WERI-Rb-1 (cell line): ENCODE measurements around the gene CDKN1C.

Source experiments
- DNase-seq: peaks from one replicate; pipeline ENCODE4 v3.0.0-alpha.2; 2020
- H3K27ac ChIP-seq: fragments of 250-450 bp; sonication (Bioruptor Pico); 2 replicates; pipeline ENCODE4 v1.5.1; 2020; ENCODE audit warnings: mild to moderate bottlenecking, moderate library complexity
- H3K27me3 ChIP-seq: fragments of 250-450 bp; sonication (Bioruptor Pico); 2 replicates; pipeline ENCODE4 v1.5.1; 2021; ENCODE audit warnings: mild to moderate bottlenecking, low read depth, moderate library complexity; ENCODE audit not compliant: insufficient read depth, severe bottlenecking
- H3K36me3 ChIP-seq: fragments of 250-450 bp; sonication (Bioruptor Pico); 2 replicates; pipeline ENCODE4 v1.5.1; 2020; ENCODE audit warnings: mild to moderate bottlenecking, moderate library complexity
- H3K4me3 ChIP-seq: 2 replicates; pipeline ENCODE4 v1.5.1; 2011; ENCODE audit warnings: low read depth, mild to moderate bottlenecking, control low read depth, low read length
- H3K9me3 ChIP-seq: fragments of 250-450 bp; sonication (Bioruptor Pico); 2 replicates; pipeline ENCODE4 v1.5.1; 2021; ENCODE audit warnings: mild to moderate bottlenecking, moderate library complexity; ENCODE audit not compliant: severe bottlenecking
- CTCF ChIP-seq: IDR thresholded peaks from 2 replicates; pipeline ENCODE4 v1.5.1; 2011; ENCODE audit warnings: low read depth, mild to moderate bottlenecking, control low read depth, inconsistent platforms, low read length

Gene CDKN1C

GRCh38 chr11:2916114-2916891 lies 30.7 kb upstream of the CDKN1C start:
- DNase-seq = no peak
- H3K27me3 ChIP-seq = no peaks in the 10 kb centered on the region
- no peak overlapping the region for H3K27ac ChIP-seq
- no peak for TF ChIP-seq CTCF
- no peaks in the 10 kb centered on the region for H3K36me3 ChIP-seq
- H3K4me3 ChIP-seq = no peak overlapping the region
- H3K9me3 ChIP-seq = no peaks in the 10 kb centered on the region

DNA sequence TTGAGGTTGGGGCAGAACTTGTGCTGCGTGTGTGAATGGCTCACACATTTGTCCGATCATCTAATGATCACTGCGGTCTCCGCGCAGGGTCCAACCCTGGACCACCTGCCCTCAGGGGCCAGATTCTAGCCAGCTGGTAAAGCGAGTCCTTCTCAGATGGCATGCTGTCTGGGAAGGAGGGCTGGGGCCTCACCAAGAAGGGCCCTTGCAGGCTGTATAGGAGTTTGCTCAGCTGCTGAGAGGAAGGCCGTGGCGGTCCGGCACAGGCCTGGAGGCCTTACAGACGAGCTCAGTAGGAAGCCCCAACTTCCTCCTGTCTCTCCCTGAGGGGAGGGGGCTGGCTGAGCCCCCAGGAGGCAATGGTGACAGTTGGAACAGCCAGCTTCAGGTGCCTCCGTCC lies 29.9 kb upstream of the CDKN1C start:
- DNase-seq = no peak
- H3K4me3 ChIP-seq = no peak overlapping the region
- TF ChIP-seq CTCF = no peak
- no peaks in the 10 kb centered on the region for H3K27me3 ChIP-seq
- no peak overlapping the region for H3K27ac ChIP-seq
- no peaks in the 10 kb centered on the region for H3K36me3 ChIP-seq
- no peaks in the 10 kb centered on the region for H3K9me3 ChIP-seq

DNA sequence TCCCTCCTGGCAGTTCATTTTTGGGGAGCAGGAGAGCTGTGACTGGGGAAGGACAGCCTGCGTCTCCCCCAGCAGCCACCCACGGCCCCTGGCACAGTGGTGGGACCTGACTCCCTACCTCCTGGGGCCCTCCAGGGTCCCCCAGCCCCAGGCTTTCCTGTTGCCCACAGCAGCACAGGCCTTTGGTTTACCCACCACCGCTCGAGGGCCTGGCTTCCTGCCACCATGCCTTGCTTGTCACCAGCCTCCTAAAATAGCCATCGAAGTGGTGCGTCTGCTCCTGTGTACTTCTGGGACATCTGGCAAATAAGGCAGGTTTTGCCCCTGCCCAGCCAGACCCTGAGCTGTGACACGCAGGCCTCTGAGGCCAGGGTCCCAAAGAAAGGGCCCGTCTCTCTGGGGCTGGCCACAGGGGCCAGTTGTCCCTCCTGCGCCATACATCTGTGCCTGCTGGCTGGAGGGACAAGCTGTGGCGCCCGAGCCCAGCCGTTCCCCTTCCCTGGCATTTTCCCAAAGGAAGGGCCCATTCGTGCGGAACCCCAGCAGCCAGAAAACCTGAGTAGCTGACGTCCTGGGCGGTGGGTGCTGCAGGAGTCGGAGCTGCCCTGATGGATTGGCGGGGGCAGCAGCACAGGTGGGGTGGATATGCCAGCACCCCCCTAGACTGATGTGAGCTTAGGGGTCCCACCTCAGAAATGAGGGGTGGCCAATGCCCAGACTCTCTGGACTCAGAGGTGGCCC lies 29.1 kb upstream of the CDKN1C start:
- H3K27ac ChIP-seq = no peak overlapping the region
- H3K36me3 ChIP-seq = no peaks in the 10 kb centered on the region

DNA sequence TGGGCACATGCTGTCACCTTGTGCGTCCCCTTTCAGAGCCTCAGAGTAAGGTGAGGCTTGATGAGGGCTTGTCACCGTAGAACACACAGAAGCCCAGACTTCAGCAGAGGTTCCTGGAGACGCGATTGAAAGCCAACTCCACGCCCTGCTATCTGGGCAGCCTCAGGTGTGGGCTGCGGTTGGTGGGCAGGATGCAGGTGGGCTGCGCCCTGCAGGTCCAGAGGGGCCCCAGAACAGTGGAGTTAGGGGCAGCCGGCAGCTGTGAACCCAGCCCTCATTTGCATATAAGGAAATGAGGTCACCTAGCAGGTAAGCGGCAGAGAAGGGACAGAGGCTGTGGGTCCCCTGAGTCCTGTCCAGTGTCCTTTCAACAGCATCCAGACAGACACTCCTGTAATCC lies 28.2 kb upstream of the CDKN1C start:
- no peak for DNase-seq
- H3K27ac ChIP-seq = no peak overlapping the region
- no peak for TF ChIP-seq CTCF
- no peak overlapping the region for H3K4me3 ChIP-seq
- H3K9me3 ChIP-seq = no peaks in the 10 kb centered on the region
- no peaks in the 10 kb centered on the region for H3K27me3 ChIP-seq
- H3K36me3 ChIP-seq = no peaks in the 10 kb centered on the region

More for the DNA sequence above, 29.1 kb upstream of the CDKN1C start:
- DNase-seq = no peak
- no peaks in the 10 kb centered on the region for H3K9me3 ChIP-seq
- H3K27me3 ChIP-seq = no peaks in the 10 kb centered on the region
- no peak for TF ChIP-seq CTCF
- no peak overlapping the region for H3K4me3 ChIP-seq

- Histone ChIP-seq H3K4me3 (no peak overlapping the region), H3K27me3 (no peaks in the 10 kb centered on the region), H3K9me3 (no peaks in the 10 kb centered on the region), H3K36me3 (no peaks in the 10 kb centered on the region), H3K27ac (no peak overlapping the region)
- DNase-seq = no peak
- TF ChIP-seq CTCF = no peak
These were observed 27.4 kb upstream of the CDKN1C start for GRCh38 chr11:2913019-2913431.
